GM12873 (cell line): Measurements from ENCODE around the gene TMEM154.

Experiments
- TF ChIP-seq, protein P1 (sequence below): IDR thresholded peaks from 2 replicates; pipeline ENCODE4 v1.5.1; 2012; ENCODE audit warnings: low read depth, mild to moderate bottlenecking, moderate library complexity, low read length, control low read depth; ENCODE audit not compliant: insufficient read depth; ENCODE audit errors: missing control alignments

The TMEM154 gene

DNA sequence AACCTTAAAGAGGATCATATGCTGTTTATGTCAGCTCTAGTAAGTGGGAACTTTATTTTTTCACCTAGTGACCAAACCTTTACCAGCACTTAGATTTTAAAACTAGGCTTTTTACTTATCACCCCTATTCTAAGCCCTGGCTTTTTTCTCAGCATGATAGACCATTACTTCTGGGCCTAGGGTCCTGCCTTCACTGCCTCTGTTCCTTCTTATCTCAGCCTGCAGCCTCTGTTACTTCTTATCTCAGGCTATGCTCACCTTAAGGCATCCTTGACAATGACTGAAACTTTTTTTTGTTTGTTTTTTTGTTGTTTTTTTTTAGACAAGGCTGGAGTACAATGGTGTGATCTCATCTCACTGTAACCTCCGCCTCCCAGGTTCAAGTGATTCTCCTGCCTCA is 59.6 kb downstream of the TMEM154 start:
- TF ChIP-seq, protein P1, sequence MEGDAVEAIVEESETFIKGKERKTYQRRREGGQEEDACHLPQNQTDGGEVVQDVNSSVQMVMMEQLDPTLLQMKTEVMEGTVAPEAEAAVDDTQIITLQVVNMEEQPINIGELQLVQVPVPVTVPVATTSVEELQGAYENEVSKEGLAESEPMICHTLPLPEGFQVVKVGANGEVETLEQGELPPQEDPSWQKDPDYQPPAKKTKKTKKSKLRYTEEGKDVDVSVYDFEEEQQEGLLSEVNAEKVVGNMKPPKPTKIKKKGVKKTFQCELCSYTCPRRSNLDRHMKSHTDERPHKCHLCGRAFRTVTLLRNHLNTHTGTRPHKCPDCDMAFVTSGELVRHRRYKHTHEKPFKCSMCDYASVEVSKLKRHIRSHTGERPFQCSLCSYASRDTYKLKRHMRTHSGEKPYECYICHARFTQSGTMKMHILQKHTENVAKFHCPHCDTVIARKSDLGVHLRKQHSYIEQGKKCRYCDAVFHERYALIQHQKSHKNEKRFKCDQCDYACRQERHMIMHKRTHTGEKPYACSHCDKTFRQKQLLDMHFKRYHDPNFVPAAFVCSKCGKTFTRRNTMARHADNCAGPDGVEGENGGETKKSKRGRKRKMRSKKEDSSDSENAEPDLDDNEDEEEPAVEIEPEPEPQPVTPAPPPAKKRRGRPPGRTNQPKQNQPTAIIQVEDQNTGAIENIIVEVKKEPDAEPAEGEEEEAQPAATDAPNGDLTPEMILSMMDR: no peak

DNA sequence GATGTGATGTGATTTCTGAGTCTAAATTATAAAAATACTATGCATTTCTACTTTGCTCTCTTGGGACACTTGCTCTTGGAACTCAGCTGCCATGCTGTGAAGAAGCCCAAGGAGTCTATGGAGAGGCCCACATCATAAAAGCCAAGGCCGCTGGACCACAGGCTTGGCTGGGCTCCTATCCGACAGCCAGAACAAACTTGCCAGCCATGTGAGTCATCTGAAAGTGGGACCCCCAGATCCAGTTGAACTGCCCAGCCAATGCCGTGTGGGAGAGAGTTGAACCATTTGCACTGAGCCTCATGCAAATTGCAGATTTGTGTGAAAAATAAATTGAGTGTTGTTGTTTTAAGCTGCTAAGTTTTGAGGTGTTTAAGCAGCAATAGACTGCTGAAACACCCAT is 60.2 kb downstream of the TMEM154 start:
- TF ChIP-seq, protein P1: no peak

DNA sequence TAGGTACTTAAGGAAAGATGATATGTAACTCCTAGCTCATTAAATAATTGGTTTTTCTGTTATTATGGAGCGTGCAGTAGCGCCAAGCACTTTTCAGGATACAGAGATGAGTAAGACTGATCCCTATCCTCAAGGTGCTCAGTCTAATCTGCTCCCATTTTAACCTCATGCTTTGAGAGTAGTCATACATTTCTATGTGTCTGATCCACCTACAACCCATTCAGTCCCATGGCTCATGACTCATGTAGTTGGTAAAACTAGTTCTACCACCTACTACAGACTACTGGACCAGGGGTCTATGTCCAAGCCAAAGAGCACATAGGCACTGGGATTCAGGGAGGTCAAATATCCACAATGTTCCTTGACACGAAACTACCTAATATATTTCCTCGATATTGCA is 60.8 kb downstream of the TMEM154 start:
- TF ChIP-seq, protein P1: no peak

DNA sequence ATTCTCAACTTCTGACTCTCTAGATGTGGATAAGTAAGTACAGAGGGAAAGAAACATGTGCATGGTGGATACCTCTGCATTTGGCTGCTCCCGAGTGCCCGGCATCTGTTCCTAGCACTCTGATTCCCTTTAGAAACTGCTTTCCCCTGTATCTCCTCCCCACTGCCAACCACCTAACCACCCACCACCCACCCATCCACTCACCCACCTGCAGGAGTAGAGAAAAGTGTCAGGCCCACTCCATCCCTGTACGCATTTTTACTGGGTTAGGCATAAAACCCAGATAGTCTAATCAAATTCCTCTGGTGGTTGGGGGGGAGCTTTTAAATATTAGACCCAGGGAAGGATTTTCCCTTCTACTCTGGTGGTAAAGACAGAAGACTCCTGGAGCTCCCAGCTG is 63.0 kb downstream of the TMEM154 start:
- TF ChIP-seq, protein P1: no peak

DNA sequence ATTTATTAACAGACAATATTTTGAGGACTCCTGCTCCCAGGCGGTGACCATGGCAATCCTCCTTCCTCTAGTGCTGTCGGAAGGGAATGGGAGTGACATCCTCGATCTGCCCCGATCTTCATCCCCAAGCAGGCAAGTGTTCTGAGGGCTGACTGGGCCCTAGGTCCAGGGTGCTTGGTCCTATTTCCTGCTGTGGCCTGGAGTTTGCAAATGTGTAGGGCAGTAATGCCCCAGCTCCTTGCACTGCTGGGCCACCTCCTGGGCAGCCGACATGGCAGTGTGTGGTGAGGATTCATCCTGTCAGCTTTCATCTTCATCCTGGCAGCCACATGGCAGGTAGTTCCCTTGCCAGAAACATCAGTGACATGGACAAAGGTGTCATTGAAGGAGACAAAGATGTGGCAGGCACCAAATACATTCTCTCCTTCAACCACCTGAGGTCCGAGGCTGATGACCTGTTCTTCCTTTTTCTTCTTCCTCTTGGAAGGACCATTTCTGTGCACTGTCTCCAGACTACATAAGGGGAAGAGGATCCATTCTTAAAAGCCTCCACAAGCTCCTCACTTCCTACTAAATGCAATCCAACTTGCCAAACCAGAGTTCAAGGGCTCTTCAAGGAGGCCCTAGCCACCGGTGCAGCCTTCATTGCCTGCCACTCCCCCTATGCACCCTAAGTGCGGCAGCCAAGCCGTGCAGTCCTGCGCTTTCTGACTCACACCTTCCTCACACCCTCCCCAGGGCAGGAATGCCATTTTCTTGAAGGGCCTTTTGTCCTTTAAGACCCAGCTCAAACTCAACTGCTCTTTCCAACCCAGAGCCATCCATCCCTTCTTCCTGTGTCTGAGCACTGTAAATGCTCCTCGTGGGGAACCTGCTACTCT is 65.7 kb downstream of the TMEM154 start:
- TF ChIP-seq, protein P1: no peak

DNA sequence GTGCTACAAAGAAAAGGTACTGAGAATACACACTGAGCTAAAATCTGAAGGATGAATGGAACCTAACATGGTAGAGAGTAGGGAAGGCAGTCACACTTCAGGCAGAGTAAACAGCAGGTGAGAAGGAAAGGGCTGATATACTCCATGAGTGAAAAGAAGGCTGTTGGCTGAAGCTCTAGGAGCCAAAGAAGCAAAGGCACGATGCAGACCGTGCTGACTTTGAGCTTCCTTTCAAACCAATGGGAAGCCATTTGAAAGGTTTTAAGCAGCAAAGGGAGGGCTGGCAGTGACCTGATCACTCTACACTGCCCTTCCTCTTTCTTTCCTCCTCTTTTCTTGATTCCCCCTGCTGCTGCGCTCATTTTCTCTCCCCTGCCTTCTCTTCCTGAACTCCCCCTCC is 66.4 kb downstream of the TMEM154 start:
- TF ChIP-seq, protein P1: no peak

DNA sequence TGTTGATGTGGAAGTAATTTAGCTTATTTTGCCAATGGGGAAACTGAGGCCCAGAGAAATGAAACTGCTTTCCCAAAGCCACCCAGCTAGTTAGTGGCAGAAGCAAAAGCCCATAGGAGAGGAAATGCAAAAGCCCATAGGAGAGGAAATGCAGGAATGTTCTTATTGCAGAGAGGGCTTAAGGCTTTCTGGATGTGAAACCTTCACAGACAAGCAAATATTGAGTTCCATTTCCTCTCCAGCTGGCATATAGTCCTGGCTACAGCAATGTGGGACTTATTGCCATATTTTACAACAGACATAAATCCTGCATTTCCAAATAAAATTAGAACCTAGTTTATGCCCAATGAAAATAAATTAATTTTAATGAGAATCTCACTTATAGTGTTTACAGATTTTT is 69.7 kb downstream of the TMEM154 start:
- TF ChIP-seq, protein P1: no peak
